EL (cell line): ENCODE results near the gene CSTB.

ENCODE experiments used
- DNase-seq: peaks from one replicate; pipeline ENCODE4 v3.0.0-alpha.2; 2016

CSTB gene

GRCh38 chr21:43766734-43767497, 9.2 kb downstream of the CSTB start:
- no peak for DNase-seq

GRCh38 chr21:43764576-43765495, 11.3 kb downstream of the CSTB start:
- peak; percentile 31 for DNase-seq

- no peak for DNase-seq
These were observed 12.1 kb downstream of the CSTB start for GRCh38 chr21:43763901-43764523.

GRCh38 chr21:43762303-43763128, 13.6 kb downstream of the CSTB start:
- no peak for DNase-seq

- DNase-seq = no peak
These were observed 14.2 kb downstream of the CSTB start for GRCh38 chr21:43761886-43762285.

- no peak for DNase-seq
These were observed 15.6 kb downstream of the CSTB start for GRCh38 chr21:43760391-43760958.

- no peak for DNase-seq
These were observed 16.5 kb downstream of the CSTB start for GRCh38 chr21:43759651-43760050.

- DNase-seq = no peak
These were observed 17.3 kb downstream of the CSTB start for GRCh38 chr21:43758811-43759210.

- DNase-seq = peak; percentile 17
These were observed 17.9 kb downstream of the CSTB start for GRCh38 chr21:43758111-43758641.

- no peak for DNase-seq
These were observed 18.5 kb downstream of the CSTB start for GRCh38 chr21:43757601-43758000.

GRCh38 chr21:43755820-43756594, 20.1 kb downstream of the CSTB start:
- DNase-seq = no peak

GRCh38 chr21:43754948-43755781, 20.9 kb downstream of the CSTB start:
- no peak for DNase-seq

- no peak for DNase-seq
These were observed 22.7 kb downstream of the CSTB start for GRCh38 chr21:43753439-43753799.

- DNase-seq = no peak
These were observed 23.2 kb downstream of the CSTB start for GRCh38 chr21:43752758-43753438.

- DNase-seq = no peak
These were observed 24.0 kb downstream of the CSTB start for GRCh38 chr21:43751955-43752591.

- no peak for DNase-seq
These were observed 25.6 kb downstream of the CSTB start for GRCh38 chr21:43750339-43751033.

GRCh38 chr21:43749651-43750262, 26.4 kb downstream of the CSTB start:
- no peak for DNase-seq

- no peak for DNase-seq
These were observed 27.5 kb downstream of the CSTB start for GRCh38 chr21:43748622-43749021.
